Uterus (tissue), 4 donors: ENCODE results near the gene TMEM255B. TPM values are rescaled to one million over a fixed set of nuclear protein-coding genes. Genes with fewer than 3 reads are reported as not detected.

Experiments
- DNase-seq, 2 donors: peaks; one replicate each; pipeline ENCODE4 v3.0.0-alpha.2; 2019 to 2020
- H3K27ac ChIP-seq, 2 donors: fragments of 200-600 bp; sonication (generic); 1 replicate in 1 of 2; 2 replicates in 1 of 2; pipeline ENCODE4 v1.5.1; 2016 to 2018
- H3K27me3 ChIP-seq, 2 donors: fragments of 200-600 bp; sonication (generic); one replicate each; pipeline ENCODE4 v1.5.1; 2018 to 2019; ENCODE audit warnings: control low read depth in 1 of 2
- H3K36me3 ChIP-seq, 2 donors: fragments of 200-600 bp; sonication (generic); one replicate each; pipeline ENCODE4 v1.5.1; 2019; ENCODE audit warnings: control low read depth in 1 of 2
- H3K4me1 ChIP-seq, 2 donors: fragments of 200-600 bp; sonication (generic); one replicate each; pipeline ENCODE4 v1.5.1; 2018 to 2019; ENCODE audit warnings: control low read depth in 1 of 2
- H3K4me3 ChIP-seq, 2 donors: fragments of 200-600 bp; sonication (generic); 1 replicate in 1 of 2; 2 replicates in 1 of 2; pipeline ENCODE4 v1.5.1; 2018 to 2019; ENCODE audit warnings: mild to moderate bottlenecking in 1 of 2
- H3K9me3 ChIP-seq, 2 donors: fragments of 200-600 bp; sonication (generic); one replicate each; pipeline ENCODE4 v1.5.1; 2019; ENCODE audit warnings: control low read depth in 1 of 2
- CTCF ChIP-seq, 4 experiments: fragments of 200-600 bp in 2 of 4; fragments of 450-650 bp in 2 of 4; sonication (generic) in 2 of 4; IDR thresholded peaks; one replicate each; pipeline ENCODE4 v1.5.1; 2016 to 2019; ENCODE audit warnings: antibody characterized with exemption in 4 of 4, mild to moderate bottlenecking in 2 of 4, moderate library complexity in 1 of 4
- POLR2A ChIP-seq, 2 donors: fragments of 450-650 bp; IDR thresholded peaks; one replicate each; pipeline ENCODE4 v1.6.1; 2016; ENCODE audit warnings: antibody characterized with exemption in 2 of 2, mild to moderate bottlenecking in 1 of 2, moderate library complexity in 1 of 2
- intact Hi-C: fragments of 100-400 bp; cut with DNase I; formaldehyde crosslinking; loops from one replicate; pipeline ENCODE4 v1.15.1; 2023; ENCODE audit warnings: low total_unique reads
- total RNA-seq, 4 donors: library from RNA; depleted of rRNA in 3 of 4; stranded (reverse); fragments of >200 nt in 3 of 4; gene quantifications; one replicate each; pipeline versions ENCODE4 v1.1.0 to v1.2.4, GENCODE V29; 2014 to 2023
- donor health status: DM: yes; HTN: yes; CAD: no.

The TMEM255B gene
- total RNA-seq, 4 donors from 2014 or later = 1.8 to 143 (median 33.2) TPM

- intact Hi-C loops = no loop called here
- H3K27me3 ChIP-seq = no peaks in the 10 kb centered on the region
- H3K4me1 ChIP-seq = peaks cover 21 to 56% of the 10 kb centered on the region in 2 donors
- TF ChIP-seq POLR2A (IDR thresholded peaks at IDR 0.05) = no peak
- no peak for TF ChIP-seq CTCF (IDR thresholded peaks at IDR 0.05)
- no peaks in the 10 kb centered on the region for H3K9me3 ChIP-seq
- no peak overlapping the region for H3K4me3 ChIP-seq
- DNase-seq = peak in 1 of 2 donors; percentile 29
- no peaks in the 10 kb centered on the region for H3K36me3 ChIP-seq
- H3K27ac ChIP-seq = peak overlapping the region; percentile 62 to 85
These were observed 96.2 kb downstream of the TMEM255B start for GRCh38 chr13:113855012-113855921.

- Histone ChIP-seq H3K4me3 (no peak overlapping the region), H3K9me3 (no peaks in the 10 kb centered on the region), H3K27me3 (no peaks in the 10 kb centered on the region), H3K36me3 (no peaks in the 10 kb centered on the region), H3K4me1 (peaks cover 21 to 62% of the 10 kb centered on the region in 2 donors), H3K27ac (peak overlapping the region; percentile 62 to 85)
- intact Hi-C loops = no loop called here
- DNase-seq = peak in 1 of 2 donors; percentile 13
- TF ChIP-seq CTCF (IDR thresholded peaks at IDR 0.05) = no peak
- no peak for TF ChIP-seq POLR2A (IDR thresholded peaks at IDR 0.05)
These were observed 97.1 kb downstream of the TMEM255B start for GRCh38 chr13:113855931-113856715.

GRCh38 chr13:113856716-113857065 is 97.7 kb downstream of the TMEM255B start:
- H3K4me1 ChIP-seq = peaks cover 21 to 66% of the 10 kb centered on the region in 2 donors
- no peak overlapping the region for H3K4me3 ChIP-seq
- no peaks in the 10 kb centered on the region for H3K27me3 ChIP-seq
- peak overlapping the region; percentile 40 to 62 for H3K27ac ChIP-seq
- H3K36me3 ChIP-seq = no peaks in the 10 kb centered on the region
- TF ChIP-seq POLR2A (IDR thresholded peaks at IDR 0.05) (no peak), CTCF (IDR thresholded peaks at IDR 0.05) (no peak)
- peak in 1 of 2 donors; percentile 30 for DNase-seq
- intact Hi-C loops = no loop called here
- no peaks in the 10 kb centered on the region for H3K9me3 ChIP-seq

GRCh38 chr13:113857531-113858195 is 98.6 kb downstream of the TMEM255B start:
- Histone ChIP-seq H3K4me3 (no peak overlapping the region), H3K27me3 (no peaks in the 10 kb centered on the region), H3K36me3 (no peaks in the 10 kb centered on the region), H3K9me3 (no peaks in the 10 kb centered on the region), H3K4me1 (peaks cover 18 to 64% of the 10 kb centered on the region in 2 donors), H3K27ac (peak overlapping the region in 1 of 2 donors; percentile 40)
- TF ChIP-seq CTCF (IDR thresholded peaks at IDR 0.05) (no peak), POLR2A (IDR thresholded peaks at IDR 0.05) (no peak)
- intact Hi-C loops = no loop called here
- peak in 1 of 2 donors; percentile 11 for DNase-seq
